Measurements from ENCODE around the gene TMEM9.

GRCh38 chr1:201137579-201138310 lies 16.5 kb downstream of the TMEM9 start:
- TF ChIP-seq SMAD1 (IDR thresholded peaks at IDR 0.05; ENCODE audit: low read depth, partially characterized antibody) (no peak), ATF3 (IDR thresholded peaks at IDR 0.05; ENCODE audit: borderline replicate concordance, extremely low read depth, low read depth, low read length) (no peak), POLR2A (IDR thresholded peaks at IDR 0.05; ENCODE audit: low read depth, low read length) (no peak), RFX5 (IDR thresholded peaks at IDR 0.05; ENCODE audit: low read depth, low read length) (no peak), EGR1 (IDR thresholded peaks at IDR 0.05; ENCODE audit: borderline replicate concordance in 1 of 2, low read depth in 2 of 2, low read length in 2 of 2) (no peak), CTCF (IDR thresholded peaks at IDR 0.05 in 2 of 3, conservative IDR thresholded peaks at IDR 0.05 in 1 of 3; ENCODE audit: control insufficient read depth in 2 of 3, extremely low read depth in 1 of 3, insufficient read depth in 1 of 3, low read depth in 3 of 3, low read length in 3 of 3) (no peak), ASH2L (IDR thresholded peaks at IDR 0.05; ENCODE audit: borderline replicate concordance, low read depth) (no peak), RAD21 (IDR thresholded peaks at IDR 0.05; ENCODE audit: insufficient read depth, low read depth, low read length) (no peak), POLR2AphosphoS2 (IDR thresholded peaks at IDR 0.05; ENCODE audit: low read depth, low read length) (no peak), HSF1 (IDR thresholded peaks at IDR 0.05; ENCODE audit: low read depth, low read length) (no peak), NBN (IDR thresholded peaks at IDR 0.05) (no peak), SREBF2 (IDR thresholded peaks at IDR 0.05; ENCODE audit: low read length) (no peak), ETV6 (conservative IDR thresholded peaks at IDR 0.05 in 1 of 2, IDR thresholded peaks at IDR 0.05 in 1 of 2; ENCODE audit: borderline replicate concordance in 1 of 2, low read depth in 1 of 2) (no peak)

Measured in GM12878 (cell line).